SU-DHL-6 (cell line): ENCODE data around the gene CHST15.

ENCODE experiments used
- CTCF ChIP-seq: fragments of 200-600 bp; sonication (generic); IDR thresholded peaks from one replicate; pipeline ENCODE4 v1.5.1; 2017; ENCODE audit warnings: antibody characterized with exemption, mild to moderate bottlenecking, low read length, moderate library complexity; ENCODE audit not compliant: insufficient read depth, poor library complexity, severe bottlenecking
- EZH2phosphoT487 ChIP-seq: fragments of 200-600 bp; sonication (generic), shearing (Covaris generic); conservative IDR thresholded peaks from 2 replicates; pipeline ENCODE4 v1.6.1; 2018; ENCODE audit warnings: mild to moderate bottlenecking, antibody characterized with exemption, low read length, moderate library complexity, mixed read lengths

DNA sequence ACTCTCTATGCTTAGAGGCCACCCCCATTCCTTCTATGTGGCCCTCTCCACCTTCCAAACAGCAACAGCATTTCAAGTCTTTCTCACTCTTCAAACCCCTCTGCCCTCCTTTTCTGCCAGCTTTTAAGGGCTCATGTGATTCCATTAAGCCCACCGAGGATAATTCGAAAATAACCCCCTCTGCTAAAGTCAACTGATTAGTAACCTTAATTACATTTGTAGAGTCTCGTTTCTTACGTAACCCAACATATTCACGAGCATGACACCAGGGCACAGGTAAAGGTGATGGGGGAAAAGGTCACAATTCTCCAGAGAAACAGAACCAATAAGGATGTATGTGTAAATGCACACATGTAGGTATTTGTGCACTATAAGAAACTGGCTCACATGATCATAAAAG, 6.7 kb upstream of the CHST15 start:
- no peak for TF ChIP-seq CTCF
- TF ChIP-seq EZH2phosphoT487: no peak
